ENCODE data around the gene XPO6.

GRCh38 chr16:28172336-28172735 is 39.4 kb downstream of the XPO6 start:
- TF ChIP-seq POLR2A (IDR thresholded peaks at IDR 0.05; ENCODE audit: extremely low read depth, insufficient read length), result no peak
- TF ChIP-seq CTCF (IDR thresholded peaks at IDR 0.05; ENCODE audit: low read depth, low read length), result no peak
